ENCODE measurements around the gene HAND1.

The HAND1 gene

DNA sequence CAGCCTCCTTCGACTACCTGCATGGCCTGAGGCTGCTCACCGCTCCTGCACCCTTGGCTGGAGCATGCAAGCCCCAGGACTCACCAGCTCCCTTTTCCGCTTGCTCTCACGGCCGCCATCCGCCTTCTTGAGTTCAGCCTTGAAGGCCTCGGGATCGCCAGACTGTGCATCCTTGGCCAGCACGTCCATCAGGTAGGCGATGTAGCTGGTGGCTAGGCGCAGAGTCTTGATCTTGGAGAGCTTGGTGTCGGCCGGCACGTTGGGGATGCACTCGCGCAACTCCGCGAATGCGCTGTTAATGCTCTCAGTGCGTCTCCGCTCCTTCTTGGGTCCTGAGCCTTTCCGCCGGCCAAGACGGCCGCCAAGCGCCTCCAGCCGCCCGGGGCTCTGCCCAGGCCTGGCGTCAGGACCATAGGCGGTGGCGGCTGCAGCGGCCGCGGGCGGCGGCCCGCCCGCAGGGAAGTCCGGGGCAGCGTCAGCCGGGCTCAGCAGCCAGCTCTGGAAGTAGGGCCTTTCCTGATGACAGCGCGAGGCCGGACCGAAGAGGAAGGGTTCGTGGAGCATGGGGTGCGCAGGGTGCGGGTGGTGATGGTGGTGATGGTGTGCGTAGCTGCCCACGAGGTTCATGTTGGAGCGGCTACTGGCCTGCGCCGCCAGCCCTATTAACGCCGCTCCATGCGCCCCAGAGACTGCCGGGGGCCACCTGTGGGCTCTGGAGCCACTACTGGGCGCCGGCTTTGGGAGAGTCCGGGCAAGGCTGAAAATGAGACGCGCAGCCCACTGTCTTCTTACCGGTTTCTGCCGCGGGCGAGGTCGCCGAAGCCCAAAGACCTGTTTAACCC lies 424 bp downstream of the HAND1 start:
- no peak for ATAC-seq

DNA sequence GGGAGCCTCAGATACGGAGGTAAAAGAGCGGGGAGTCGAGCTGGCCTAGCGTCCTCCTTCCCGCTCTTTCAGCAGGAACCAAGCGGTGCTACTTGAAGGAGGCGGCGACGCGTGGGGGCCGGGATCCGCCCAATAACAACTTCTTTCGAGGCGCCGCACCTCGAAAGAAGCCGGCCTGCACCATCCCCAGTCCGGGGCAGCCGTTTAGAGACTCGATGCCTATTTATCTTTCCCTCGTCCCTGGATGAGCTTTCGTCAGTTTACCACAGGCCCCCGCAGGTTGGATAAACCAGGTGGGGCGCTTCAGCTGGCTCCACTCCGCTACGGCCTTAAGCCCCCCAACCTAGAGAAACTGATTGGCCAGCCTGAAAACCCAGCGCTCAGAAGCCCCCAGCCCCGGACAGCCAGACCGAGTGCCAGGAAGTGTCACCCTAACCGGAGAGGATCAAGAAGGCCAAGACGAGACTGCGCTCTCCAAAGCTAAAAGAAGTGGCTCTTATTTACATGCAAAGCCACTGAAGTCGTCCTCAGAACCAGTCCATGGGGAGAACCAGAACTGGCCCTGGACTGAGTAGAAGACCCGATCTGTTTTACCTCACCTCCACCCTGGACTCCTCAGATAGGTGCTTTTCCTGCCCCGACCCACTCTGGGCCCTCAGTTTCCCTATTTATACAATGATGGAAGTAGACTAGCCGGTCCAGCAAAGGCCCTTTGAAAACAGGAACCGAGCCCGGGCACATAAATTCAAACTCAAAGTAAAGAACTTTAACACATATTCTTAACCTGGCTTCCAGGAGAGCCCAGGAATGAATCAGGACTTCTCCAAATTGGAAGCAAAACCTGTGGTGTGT lies 1.4 kb downstream of the HAND1 start:
- no peak for ATAC-seq

DNA sequence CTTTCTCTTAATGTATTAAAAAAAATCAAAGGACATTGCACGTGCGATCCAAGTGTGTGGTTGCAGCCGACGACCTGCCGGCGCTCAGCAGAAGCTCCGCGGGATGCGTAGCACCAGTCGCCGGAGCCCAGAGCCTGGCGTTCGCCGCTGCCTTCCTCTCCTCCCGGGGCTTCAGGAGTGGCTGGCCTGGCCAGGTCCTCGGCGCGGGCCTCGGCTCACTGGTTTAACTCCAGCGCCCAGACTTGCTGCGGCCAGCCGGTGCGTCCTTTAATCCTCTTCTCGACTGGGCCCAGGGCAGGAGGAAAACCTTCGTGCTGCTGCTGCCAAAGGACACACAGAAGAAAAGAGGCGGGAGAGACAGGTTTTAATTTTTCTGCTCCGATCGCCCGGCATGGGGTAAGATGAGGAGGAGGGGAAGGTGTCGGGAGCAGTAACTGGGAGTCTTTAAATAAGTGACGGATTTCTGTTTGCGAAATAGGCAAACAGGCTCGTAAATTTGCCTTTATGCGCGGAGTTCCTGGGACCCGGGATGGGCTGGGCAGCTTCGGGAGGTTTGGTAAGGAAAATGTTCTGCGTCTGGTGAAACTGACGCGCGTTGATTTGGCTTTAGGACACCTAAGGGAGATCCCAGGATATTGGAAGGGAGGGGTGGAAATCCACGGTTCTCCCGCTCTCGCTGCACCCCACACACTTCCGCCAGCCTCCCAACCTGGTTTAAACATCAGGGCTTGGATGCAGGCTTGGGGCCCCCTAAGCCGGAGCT lies 2.3 kb downstream of the HAND1 start:
- no peak for ATAC-seq

DNA sequence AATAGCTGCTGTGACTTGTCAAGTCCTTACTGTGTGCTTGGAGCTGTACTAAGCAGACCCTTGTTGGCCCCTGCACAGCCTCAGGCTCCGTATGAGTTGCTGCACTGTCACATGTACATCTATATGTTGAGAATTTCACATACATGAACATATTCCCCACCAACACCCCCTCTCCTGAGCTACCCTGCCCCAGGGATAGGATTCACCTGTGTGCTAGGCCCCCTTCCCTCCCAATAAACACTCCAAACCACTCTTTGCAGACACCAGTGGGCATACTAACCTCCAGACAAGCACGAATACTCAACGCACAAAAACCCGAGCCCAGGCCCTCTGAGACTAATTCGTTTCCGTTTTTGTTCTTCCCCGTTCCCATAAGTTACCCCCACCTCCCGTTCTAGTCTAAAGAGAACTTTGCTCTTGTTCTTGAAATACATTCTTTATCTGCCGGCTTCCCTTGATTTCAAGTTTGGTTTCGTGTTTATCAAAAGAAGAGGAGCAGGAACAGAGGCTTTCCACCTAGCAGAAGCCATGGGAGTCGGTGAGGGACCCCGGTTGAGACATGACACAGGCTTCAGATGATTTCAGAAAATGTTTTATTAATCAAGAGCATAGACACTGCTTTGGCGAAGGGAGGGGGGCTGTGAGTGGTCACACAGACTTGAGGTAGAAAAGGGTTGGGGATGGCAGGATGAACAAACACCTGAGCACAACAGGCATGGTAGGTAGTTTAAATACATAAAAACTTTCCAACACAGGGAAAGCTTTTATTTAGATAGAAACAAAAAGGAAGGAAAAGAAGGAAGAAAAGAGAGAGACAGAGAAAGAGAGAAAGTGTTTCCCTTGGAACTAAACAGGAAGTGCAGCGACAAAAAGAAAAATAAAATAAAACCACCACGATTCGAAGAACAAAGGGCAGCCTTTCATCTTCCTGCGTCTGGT lies 3.4 kb downstream of the HAND1 start:
- ATAC-seq: no peak

DNA sequence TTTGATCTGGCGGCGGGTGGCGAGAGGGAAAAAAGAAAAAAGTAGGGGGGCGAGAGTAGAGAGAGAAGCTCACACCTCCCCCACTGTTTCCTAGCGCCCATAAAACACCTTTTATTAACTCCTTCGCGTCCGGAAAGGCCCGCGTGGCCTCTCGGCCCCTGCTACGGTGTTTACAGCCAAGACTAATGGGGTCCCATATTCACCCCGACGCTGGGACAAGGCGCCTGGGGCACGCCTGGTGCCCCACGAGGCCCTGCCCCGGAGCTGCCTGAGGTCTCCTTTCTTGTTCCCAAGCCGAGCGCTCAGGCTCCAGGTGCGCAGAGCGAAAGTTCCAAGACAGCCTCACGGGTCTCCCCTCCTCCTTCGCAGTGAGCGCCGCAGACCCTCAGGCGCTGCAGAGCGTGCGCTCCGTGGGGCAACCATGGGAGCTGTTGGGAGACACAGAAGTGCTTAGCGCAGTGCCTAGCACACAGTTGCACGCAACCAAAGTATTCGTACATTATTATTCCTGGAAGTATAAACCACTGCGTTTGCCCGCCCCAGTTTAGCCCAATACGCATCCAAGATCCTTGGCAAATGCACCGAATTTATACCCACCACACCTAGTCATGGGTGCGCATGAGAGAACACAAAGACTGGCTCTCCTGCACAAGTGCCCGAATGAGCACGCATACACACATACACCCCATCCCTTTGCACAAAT lies 4.3 kb downstream of the HAND1 start:
- no peak for ATAC-seq

DNA sequence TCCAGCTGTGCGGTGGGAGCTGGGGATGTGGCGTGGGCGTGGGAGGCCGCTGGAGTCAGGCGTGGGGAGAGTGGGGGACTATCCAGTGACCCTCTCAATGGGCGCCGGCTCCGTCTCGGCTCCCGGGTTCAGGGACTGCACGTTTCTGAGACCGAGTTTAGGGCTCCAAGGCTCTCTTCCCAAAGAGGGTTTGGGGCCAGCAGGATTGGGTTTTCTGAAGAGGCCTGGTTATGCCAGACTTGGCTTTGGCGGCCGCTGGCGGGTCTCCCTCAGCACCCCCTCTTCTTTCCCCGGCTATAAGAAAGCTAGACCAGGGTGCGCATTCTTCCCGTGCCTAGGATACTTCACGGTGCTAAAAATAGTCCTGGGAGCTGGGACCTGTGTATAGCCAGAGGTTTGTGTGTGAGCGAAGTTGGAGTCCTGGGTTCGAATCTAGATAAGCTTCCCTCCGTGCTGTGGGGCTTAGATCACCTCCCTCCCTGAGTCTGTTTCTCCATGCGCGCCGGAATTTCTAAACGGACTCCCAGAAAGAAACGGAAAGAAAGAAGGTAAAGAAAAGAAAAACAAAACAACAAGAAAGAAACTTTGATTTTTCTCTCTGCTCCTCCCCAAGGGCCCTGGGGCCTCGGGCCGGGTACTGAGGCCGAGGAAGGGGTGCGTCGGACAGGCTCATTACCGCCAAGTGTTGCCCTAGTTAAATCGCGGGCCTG lies 5.0 kb downstream of the HAND1 start:
- ATAC-seq: no peak

DNA sequence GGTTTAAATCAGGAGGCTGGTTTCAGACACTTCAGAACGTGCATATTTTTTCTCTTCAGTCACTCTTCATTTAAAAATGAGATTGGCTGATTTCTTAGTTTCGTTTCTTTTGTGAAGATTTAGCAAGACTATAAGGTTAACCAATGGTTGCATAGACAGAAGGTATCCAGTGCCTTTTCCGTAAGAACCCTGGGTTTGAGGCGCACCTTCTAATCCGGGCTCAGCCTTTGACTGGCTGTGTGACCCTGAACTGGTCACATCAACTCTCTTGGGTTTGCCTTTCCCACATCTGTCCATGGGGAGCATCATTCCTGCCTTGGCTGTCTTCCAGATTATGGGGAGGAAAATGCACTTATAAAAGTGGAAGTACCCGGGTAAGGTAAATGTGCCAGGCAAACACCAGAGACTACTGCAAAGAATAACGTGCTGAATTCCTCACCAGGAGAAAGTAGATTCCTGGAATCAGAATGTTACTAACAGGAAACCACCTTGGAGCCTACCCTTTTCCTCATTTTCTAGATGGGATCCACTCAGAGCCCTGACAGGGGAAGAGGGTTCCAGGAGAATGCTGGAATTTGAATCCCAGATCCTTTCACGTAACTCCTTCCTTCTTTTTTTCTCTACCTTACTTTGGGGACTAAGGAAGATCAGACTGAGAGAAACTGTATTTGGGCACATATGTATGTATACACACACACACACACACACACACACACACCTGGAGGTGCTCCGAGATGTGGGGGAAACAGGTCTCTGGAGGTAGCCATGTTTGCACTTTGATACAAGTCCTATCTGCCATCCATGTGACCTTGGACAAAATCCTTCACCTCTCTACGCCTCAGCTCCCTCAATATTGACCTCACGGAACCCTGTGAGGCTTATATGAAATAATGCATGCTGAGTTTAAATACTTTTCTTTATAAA lies 6.8 kb downstream of the HAND1 start:
- no peak for ATAC-seq

DNA sequence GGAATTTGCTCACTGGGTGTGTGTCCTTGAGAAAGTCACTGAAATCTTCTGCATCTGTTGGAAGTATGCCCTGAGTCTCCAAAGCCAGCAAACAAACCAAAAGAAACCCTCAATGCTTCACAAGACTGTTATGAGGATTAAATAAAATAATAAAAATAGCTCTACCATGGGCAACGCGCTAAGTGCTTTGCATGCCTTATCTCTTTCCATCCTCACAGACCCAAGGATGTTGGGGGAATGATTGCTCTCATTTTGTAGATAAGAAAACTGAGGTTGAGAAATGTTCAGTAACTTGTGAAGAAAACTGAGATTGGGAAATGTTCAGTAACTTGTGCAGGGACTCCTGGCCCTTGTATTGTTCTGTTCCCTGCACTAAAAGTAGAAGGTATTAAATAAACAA lies 7.9 kb downstream of the HAND1 start:
- no peak for ATAC-seq

DNA sequence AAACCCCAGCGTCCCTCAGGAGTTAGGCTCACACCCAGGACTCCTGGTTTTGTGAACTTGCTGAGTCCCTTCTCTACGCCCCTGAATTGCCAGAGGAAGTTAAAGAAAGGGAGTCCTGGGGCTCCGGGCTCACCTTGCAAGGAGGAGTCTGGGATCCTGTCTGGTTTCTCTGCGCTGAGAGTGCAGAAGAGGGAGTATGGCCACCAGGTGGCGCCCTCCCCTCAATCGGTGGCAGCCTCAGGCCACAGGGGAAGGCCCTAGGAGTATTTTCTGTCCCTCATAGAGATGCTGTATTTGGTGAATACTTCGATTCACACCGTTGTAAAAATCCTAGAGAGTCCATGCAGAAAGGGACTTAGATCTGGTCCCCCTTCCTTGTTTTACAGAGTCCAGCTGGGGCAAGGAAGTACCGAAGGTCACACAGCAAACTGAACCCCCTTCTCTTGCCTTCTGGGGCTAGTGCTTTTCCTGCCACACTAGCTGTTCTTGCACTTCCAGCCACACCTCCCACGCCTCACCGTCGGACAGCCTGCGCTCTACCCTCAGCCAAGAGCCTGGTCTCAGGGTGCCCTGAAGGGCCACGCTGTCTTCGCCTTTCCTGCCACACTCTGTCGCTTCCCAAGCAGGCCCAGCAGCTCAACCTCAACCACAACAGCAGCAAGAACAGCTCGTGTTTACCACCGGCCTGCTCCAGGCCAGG lies 10.2 kb downstream of the HAND1 start:
- peak; percentile 88 to 92 for ATAC-seq

DNA sequence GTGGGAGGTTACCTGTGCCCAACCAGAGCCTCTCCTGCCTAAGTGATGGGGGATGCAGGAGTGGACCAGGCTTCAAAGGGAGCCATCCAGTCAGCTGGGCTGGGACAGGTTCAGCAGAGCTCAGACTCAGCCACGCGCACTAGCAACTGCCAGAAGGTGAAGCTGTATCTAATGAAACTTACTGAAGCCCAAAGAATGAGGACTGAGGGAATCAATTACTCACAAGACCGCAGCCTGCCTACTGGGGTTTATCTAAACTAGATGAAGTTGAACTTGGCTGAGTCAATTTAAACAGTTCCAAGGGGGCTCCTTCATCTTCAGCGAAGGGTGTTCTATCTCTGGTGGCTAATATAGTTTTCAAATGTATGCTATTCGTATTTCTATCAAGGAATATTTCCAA lies 11.4 kb downstream of the HAND1 start:
- ATAC-seq: no peak

DNA sequence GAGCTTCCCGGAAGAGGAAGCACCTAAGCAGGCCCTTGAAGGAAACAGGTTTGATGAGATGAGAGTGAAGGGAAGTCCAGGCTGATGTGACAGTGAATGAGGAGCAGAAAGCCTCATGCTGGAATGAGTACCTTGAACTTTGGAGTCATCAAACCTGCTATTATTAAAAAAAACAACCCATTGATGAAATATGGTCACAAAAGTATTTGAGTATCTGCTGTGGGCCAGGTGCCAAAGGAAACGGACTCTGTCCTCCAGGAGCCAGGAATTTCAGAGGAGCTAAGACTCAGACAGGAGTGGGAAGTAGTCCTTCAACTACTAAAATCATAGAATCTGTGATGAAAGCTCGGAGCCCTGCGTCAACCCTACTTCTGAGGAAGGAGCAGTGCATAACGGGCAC lies 11.9 kb downstream of the HAND1 start:
- no peak for ATAC-seq

DNA sequence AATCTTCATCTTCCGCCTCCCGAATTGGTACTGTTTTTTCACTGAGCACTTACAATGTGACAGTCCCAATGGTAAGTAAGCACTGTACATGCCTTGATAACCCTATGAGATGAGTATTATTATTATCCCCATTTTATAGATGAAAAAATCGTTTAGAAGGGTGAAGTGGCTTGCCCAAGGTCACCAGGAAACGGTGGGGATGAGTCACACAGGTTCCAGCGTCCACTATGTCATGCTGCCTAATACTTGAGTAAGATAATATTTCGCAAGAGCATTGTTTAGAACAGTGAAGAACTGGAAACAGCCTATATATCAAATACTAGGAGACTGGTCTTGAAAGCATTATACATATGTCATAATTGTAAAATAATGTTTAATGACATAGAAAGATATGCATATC lies 12.9 kb downstream of the HAND1 start:
- no peak for ATAC-seq

DNA sequence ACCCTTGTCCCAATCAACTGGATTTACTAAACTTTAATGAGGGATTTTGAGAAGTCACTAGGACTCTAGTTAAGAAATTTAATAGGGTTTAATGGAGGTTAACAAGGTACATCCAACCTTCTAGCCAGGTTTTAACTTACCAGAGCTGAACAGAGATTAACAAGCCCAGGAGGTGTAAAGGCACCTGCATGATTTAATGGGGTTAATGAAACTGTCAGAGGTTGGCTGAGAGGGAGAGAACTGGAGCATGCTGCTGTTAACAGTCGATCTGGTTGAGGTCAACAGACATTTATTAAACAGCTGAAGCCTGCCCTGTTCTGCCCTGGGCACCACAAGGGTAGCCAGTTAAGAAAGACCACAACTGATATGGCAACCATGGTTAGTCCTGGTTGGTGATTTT lies 13.6 kb downstream of the HAND1 start:
- ATAC-seq: no peak

DNA sequence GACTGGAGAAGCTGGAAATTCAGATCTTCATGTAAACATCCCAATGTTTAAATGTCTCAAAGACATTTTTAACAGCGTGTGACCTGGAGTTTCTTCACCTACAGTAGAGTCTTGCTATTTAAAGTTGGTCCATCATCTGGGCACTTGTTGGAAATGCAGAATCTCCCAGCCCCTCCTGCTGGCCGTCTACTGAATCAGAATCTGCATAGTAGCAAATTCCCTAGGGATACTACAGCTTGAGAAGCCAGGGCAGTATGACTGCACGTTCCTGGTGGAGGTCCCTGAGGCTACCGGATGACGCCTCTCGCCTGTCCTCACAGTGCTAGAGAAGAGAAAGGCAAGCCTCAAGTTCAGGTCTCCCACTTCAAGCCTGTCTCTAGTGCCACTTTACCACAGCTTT lies 16.5 kb downstream of the HAND1 start:
- no peak for ATAC-seq

DNA sequence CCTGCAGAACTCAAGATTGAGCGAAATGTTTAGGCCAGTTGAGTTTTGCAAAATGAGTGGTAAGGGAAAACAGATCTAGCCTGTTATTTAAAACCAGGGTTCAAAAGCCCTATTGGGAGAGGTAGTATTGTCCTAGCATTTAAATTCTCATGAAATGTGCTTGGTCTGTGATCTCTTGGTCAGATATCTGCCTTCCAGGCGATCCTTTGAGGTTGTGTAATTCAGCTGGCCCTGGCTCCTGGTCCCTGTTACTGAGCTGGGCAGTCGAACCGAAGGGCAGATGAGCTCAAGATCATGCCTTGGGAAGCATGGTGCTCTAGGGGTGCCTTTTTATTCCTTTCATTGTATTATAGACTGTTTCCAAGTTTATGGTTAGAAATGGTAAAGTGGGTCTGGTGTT lies 17.9 kb downstream of the HAND1 start:
- ATAC-seq: no peak

DNA sequence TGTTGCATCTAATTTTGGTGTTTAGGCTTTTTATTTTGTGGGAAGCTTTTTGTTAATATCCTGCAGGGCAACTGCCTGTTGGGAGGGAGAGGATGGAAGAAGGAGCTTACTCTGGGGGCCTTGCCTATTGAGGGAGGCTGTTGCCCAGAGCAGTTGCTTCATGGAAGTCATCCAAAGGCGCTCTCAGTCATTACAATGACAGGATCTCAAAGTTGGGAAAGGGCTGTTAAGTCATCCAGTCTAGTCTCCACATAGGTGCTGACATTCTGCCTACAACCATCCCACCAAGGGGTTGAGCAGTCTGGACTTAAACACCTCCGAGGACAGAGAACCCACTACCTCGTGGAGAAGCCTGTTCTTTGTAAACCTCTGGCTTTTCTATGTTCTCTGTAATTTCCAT lies 19.0 kb downstream of the HAND1 start:
- no peak for ATAC-seq

DNA sequence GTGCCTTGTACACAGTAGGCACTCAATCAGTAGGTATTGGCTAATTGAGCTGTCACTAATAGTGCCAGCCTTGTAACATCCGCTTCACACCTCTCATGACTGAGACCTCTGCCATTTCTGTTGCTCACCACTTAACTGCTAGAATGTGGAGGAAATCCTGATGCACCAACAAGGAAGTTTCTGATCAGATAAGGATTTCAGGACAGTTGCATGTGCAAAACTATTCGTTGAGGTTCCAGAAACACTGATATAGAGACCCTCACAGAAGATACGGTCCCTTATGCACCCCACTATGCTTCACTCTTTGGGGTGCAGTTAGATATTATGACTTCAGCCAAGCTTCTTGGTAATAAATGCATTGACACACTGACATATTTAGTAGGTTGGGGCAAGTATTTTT lies 21.5 kb downstream of the HAND1 start:
- no peak for ATAC-seq

DNA sequence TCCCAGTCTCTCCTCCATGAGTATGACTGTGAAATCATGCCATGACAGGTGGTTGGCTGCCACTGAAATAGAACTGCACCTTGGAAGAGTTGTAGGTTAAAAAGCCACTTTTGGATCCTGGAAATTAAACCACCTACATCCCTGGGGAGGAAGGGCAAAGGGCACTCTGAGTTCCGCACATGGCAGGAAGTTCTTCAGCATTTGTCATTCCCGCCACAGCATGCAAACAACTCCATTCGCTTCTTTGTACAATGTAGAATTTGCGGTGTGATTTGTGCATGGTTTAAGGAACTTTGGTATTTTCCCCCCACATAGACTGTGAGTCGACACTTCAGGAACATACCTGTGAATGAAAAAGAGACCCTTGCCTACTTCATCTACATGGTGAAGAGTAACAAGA lies 22.4 kb downstream of the HAND1 start:
- ATAC-seq: no peak

DNA sequence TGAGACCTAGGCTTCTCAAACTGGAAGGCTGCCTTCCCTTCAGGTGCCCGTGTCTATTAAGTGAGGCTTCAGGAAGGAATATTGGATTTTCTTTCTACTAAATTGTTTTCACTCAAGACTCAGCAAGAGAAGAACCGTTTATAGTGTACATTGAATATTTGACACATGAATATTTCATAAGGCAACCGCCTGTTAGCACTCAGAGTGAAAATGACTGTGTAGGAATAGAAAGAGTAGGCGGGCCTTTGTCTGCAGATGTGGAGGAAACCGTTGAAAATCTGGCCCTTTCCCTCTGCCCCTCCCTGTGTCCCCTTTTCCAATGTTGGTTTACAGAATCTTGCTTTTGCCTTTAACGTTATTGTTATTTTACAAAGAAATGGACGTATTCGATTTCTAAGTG lies 26.1 kb downstream of the HAND1 start:
- no peak for ATAC-seq

All from activated CD4-positive, CD25-positive, alpha-beta regulatory T cell treated with anti-CD3 and anti-CD28 coated beads, Interleukin-2, amount 50 U/mL, for 24 hours (primary cell).